HG03108 (cell line): ENCODE results near the gene NPRL2.

Source experiments
- ATAC-seq: cut with Tn5 transposase; IDR thresholded peaks from one replicate; pipeline ENCODE4 v1.9.1; 2021; ENCODE audit warnings: moderate library complexity; ENCODE audit not compliant: unreplicated experiment

Gene NPRL2

GRCh38 chr3:50327943-50328691 lies 22.5 kb downstream of the NPRL2 start, which contains the start of gene TUSC2:
TSS of gene TUSC2 (minus strand) at chr3:50328223. CDS start at chr3:50328099, 124 bp downstream.
- ATAC-seq, result peak; percentile 80

- no peak for ATAC-seq
Observed at GRCh38 chr3:50327129-50327528, 23.4 kb downstream of the NPRL2 start.

- ATAC-seq, result no peak
Observed at GRCh38 chr3:50326182-50326541, 24.4 kb downstream of the NPRL2 start.

GRCh38 chr3:50325497-50326181 lies 24.9 kb downstream of the NPRL2 start:
- ATAC-seq, result no peak

- no peak for ATAC-seq
Observed at GRCh38 chr3:50325113-50325480, 25.5 kb downstream of the NPRL2 start.

GRCh38 chr3:50324351-50325112 lies 26.0 kb downstream of the NPRL2 start:
- no peak for ATAC-seq

GRCh38 chr3:50323614-50324199 lies 26.9 kb downstream of the NPRL2 start:
- no peak for ATAC-seq

- ATAC-seq, result no peak
Observed at GRCh38 chr3:50323092-50323600, 27.4 kb downstream of the NPRL2 start.

- ATAC-seq, result no peak
Observed at GRCh38 chr3:50322386-50323091, 28.0 kb downstream of the NPRL2 start, which contains the start of gene HYAL2. TSS of gene HYAL2 (minus strand) at chr3:50322745. CDS start at chr3:50320489, 2,256 bp downstream.

GRCh38 chr3:50322115-50322385 lies 28.5 kb downstream of the NPRL2 start:
- no peak for ATAC-seq

GRCh38 chr3:50321336-50322114 lies 29.1 kb downstream of the NPRL2 start:
- peak; percentile 66 for ATAC-seq

GRCh38 chr3:50320853-50321335 lies 29.7 kb downstream of the NPRL2 start:
- peak; percentile 52 for ATAC-seq

- no peak for ATAC-seq
Observed at GRCh38 chr3:50319894-50320625, 30.5 kb downstream of the NPRL2 start.

- ATAC-seq, result no peak
Observed at GRCh38 chr3:50319181-50319893, 31.2 kb downstream of the NPRL2 start.

- no peak for ATAC-seq
Observed at GRCh38 chr3:50318615-50319014, 32.0 kb downstream of the NPRL2 start.

GRCh38 chr3:50318163-50318562 lies 32.4 kb downstream of the NPRL2 start:
- ATAC-seq, result no peak

- ATAC-seq, result no peak
Observed at GRCh38 chr3:50317300-50317699, 33.3 kb downstream of the NPRL2 start.

GRCh38 chr3:50316657-50317242 lies 33.8 kb downstream of the NPRL2 start:
- ATAC-seq, result no peak
